ENCODE measurements around the gene SLC11A1.
A peak's percentile ranks its signal among the peaks of the same experiment; 100 is the strongest.

SLC11A1 gene

DNA sequence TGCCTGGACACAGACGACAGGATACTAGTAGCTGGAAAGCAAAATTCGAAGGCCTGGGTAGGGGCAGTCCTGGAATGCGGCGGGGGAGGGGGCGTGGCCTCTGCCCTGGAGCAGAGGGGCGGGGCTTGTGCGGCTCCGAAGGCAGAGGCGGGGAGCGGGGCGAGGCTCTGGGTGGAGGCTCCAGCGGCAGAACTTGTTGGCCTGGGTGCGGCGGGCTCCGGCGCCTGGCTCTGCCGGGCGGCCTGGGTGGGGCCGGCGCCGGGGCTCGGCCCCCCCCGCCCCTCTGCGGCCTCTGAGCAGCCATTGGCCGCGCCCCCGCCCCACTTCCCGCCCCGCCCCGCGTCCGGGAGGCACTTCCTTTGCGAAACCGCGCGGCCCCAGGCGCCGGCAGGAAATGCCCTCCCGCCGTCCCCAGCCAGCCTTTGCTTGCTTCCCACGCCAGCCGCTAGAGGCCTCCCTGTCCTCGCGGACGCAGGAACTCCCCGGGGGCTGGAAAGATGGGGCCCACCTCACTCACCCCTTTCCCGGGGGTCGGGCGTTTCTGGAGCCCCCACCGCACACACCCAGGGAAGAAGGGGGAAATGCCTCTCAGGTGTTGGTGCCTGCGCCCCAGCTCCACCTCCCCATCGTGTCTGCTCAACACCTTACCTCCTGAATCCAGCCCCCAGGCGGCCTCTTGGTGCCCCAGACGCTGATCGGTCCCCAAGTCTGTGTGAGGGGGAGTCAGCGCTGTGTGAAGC, 24.3 kb downstream of the SLC11A1 start:
- H3K4me3 ChIP-seq (ENCODE audit: low read depth, low read length): peak overlapping the region; percentile 38
- H3K9me3 ChIP-seq (ENCODE audit: control insufficient read depth, insufficient read depth, low read depth, low read length): no peaks in the 10 kb centered on the region
- H3K36me3 ChIP-seq (ENCODE audit: control insufficient read depth in 2 of 2, insufficient read depth in 1 of 2, low read length in 2 of 2): peaks cover 0 to 40% of the 10 kb centered on the region in 2 experiments; a peak in 1 of 3 replicates
- POLR2A ChIA-PET: interaction anchor here (0.6 to 1.6 kb wide), 4 partner anchors 13 to 253 kb away, joined by 3 to 7 read pairs (median 4); partner anchors contain the start of genes BCS1L and ZNF142
- H3K27ac ChIP-seq (ENCODE audit: extremely low read depth, low read depth, low read length): peak overlapping the region; percentile 72
- H3K4me1 ChIP-seq (ENCODE audit: control insufficient read depth, insufficient read depth, low read length): peaks cover 7% of the 10 kb centered on the region; the same call in 1 of the 2 replicates
- CTCF ChIA-PET: interaction anchor here (0.6 to 1.3 kb wide), 6 partner anchors 9 to 291 kb away, joined by 3 to 4 read pairs (median 3); no protein-coding TSS in a partner anchor
- TF ChIP-seq ZBTB17 (tag by site-specific recombination; IDR thresholded peaks at IDR 0.05) (no peak), SP2 (tag by site-specific recombination; IDR thresholded peaks at IDR 0.05) (peak; percentile 40), EGR2 (tag by site-specific recombination; IDR thresholded peaks at IDR 0.05; ENCODE audit: low read depth) (no peak), ZNF121 (tag by site-specific recombination; IDR thresholded peaks at IDR 0.05) (no peak), RBAK (tag by site-specific recombination; IDR thresholded peaks at IDR 0.05) (no peak), ZXDB (tag by site-specific recombination; IDR thresholded peaks at IDR 0.05) (peak; percentile 58; the same call in 1 of the 2 replicates), ZNF423 (tag by site-specific recombination; IDR thresholded peaks at IDR 0.05) (0 out of 2 replicates have a peak, but pooled peaks have one; percentile 25), ZNF37A (tag by site-specific recombination; IDR thresholded peaks at IDR 0.05) (no peak), KLF1 (tag by site-specific recombination; IDR thresholded peaks at IDR 0.05) (no peak; the same call in 1 of the 2 replicates), ZBTB48 (tag by site-specific recombination; IDR thresholded peaks at IDR 0.05) (peak; percentile 66; the same call in 1 of the 2 replicates), GLIS1 (tag by site-specific recombination; IDR thresholded peaks at IDR 0.05) (peak; percentile 66), ZNF654 (tag by site-specific recombination; IDR thresholded peaks at IDR 0.05; ENCODE audit: low read depth) (peak; percentile 60), OSR2 (tag by site-specific recombination; IDR thresholded peaks at IDR 0.05) (no peak), ZNF174 (tag by site-specific recombination; IDR thresholded peaks at IDR 0.05) (no peak), ZNF19 (tag by site-specific recombination; IDR thresholded peaks at IDR 0.05; ENCODE audit: low read depth) (no peak), ZNF514 (tag by site-specific recombination; IDR thresholded peaks at IDR 0.05) (no peak), ZNF843 (tag by site-specific recombination; IDR thresholded peaks at IDR 0.05) (no peak; the same call in 1 of the 2 replicates), ZNF324 (tag by site-specific recombination; IDR thresholded peaks at IDR 0.05) (no peak), ZNF585B (tag by site-specific recombination; IDR thresholded peaks at IDR 0.05) (no peak), ZNF776 (tag by site-specific recombination; IDR thresholded peaks at IDR 0.05; ENCODE audit: borderline replicate concordance) (no peak), HOXC10 (CRISPR knock-in tag; IDR thresholded peaks at IDR 0.05) (no peak), MYNN (tag by site-specific recombination; IDR thresholded peaks at IDR 0.05; ENCODE audit: borderline replicate concordance) (no peak), MEIS1 (CRISPR knock-in tag; IDR thresholded peaks at IDR 0.05; ENCODE audit: borderline replicate concordance) (no peak), ZNF169 (tag by site-specific recombination; IDR thresholded peaks at IDR 0.05) (no peak), SP3 (tag by site-specific recombination; IDR thresholded peaks at IDR 0.05) (peak; percentile 71)
- TF ChIP-seq, protein P1, sequence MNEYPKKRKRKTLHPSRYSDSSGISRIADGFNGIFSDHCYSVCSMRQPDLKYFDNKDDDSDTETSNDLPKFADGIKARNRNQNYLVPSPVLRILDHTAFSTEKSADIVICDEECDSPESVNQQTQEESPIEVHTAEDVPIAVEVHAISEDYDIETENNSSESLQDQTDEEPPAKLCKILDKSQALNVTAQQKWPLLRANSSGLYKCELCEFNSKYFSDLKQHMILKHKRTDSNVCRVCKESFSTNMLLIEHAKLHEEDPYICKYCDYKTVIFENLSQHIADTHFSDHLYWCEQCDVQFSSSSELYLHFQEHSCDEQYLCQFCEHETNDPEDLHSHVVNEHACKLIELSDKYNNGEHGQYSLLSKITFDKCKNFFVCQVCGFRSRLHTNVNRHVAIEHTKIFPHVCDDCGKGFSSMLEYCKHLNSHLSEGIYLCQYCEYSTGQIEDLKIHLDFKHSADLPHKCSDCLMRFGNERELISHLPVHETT (tag by site-specific recombination; IDR thresholded peaks at IDR 0.05): no peak
- TF ChIP-seq, protein P2, sequence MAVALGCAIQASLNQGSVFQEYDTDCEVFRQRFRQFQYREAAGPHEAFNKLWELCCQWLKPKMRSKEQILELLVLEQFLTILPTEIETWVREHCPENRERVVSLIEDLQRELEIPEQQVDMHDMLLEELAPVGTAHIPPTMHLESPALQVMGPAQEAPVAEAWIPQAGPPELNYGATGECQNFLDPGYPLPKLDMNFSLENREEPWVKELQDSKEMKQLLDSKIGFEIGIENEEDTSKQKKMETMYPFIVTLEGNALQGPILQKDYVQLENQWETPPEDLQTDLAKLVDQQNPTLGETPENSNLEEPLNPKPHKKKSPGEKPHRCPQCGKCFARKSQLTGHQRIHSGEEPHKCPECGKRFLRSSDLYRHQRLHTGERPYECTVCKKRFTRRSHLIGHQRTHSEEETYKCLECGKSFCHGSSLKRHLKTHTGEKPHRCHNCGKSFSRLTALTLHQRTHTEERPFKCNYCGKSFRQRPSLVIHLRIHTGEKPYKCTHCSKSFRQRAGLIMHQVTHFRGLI (tag by site-specific recombination; IDR thresholded peaks at IDR 0.05): no peak
- TF ChIP-seq, protein P3, sequence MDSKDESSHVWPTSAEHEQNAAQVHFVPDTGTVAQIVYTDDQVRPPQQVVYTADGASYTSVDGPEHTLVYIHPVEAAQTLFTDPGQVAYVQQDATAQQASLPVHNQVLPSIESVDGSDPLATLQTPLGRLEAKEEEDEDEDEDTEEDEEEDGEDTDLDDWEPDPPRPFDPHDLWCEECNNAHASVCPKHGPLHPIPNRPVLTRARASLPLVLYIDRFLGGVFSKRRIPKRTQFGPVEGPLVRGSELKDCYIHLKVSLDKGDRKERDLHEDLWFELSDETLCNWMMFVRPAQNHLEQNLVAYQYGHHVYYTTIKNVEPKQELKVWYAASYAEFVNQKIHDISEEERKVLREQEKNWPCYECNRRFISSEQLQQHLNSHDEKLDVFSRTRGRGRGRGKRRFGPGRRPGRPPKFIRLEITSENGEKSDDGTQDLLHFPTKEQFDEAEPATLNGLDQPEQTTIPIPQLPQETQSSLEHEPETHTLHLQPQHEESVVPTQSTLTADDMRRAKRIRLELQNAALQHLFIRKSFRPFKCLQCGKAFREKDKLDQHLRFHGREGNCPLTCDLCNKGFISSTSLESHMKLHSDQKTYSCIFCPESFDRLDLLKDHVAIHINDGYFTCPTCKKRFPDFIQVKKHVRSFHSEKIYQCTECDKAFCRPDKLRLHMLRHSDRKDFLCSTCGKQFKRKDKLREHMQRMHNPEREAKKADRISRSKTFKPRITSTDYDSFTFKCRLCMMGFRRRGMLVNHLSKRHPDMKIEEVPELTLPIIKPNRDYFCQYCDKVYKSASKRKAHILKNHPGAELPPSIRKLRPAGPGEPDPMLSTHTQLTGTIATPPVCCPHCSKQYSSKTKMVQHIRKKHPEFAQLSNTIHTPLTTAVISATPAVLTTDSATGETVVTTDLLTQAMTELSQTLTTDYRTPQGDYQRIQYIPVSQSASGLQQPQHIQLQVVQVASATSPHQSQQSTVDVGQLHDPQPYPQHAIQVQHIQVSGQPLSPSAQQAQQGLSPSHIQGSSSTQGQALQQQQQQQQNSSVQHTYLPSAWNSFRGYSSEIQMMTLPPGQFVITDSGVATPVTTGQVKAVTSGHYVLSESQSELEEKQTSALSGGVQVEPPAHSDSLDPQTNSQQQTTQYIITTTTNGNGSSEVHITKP (tag by site-specific recombination; IDR thresholded peaks at IDR 0.05): 0 out of 2 replicates have a peak, but pooled peaks have one; percentile 24
- TF ChIP-seq, protein P4, sequence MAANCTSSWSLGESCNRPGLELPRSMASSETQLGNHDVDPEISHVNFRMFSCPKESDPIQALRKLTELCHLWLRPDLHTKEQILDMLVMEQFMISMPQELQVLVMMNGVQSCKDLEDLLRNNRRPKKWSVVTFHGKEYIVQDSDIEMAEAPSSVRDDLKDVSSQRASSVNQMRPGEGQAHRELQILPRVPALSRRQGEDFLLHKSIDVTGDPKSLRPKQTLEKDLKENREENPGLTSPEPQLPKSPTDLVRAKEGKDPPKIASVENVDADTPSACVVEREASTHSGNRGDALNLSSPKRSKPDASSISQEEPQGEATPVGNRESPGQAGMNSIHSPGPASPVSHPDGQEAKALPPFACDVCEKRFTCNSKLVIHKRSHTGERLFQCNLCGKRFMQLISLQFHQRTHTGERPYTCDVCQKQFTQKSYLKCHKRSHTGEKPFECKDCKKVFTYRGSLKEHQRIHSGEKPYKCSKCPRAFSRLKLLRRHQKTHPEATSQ (tag by site-specific recombination; IDR thresholded peaks at IDR 0.05): no peak
